Activated CD8-positive, alpha-beta T cell treated with anti-CD3 and anti-CD28 coated beads for 36 hours (primary cell): ENCODE measurements around the gene TAAR1. TPM values are rescaled to one million over a fixed set of nuclear protein-coding genes. Genes with fewer than 3 reads are reported as not detected.

Experiments used
- ATAC-seq: fragments of 200-7000 bp; cut with Tn5 transposase; one replicate; pipeline ENCODE4 v1.10.0; 2021; ENCODE audit warnings: mild to moderate bottlenecking, moderate library complexity
- CTCF ChIA-PET: fragments of 350-600 bp; sonication (Branson Sonifier 250); formaldehyde crosslinking; loops from one replicate; lab custom pipeline; 2021; ENCODE audit warnings: antibody characterized with exemption; lab: Charles Lee
- POLR2A ChIA-PET: fragments of 350-600 bp; sonication (Branson Sonifier 250); formaldehyde crosslinking; loops from one replicate; lab custom pipeline; 2021; ENCODE audit warnings: antibody characterized with exemption; lab: Charles Lee
- DNase-seq: peaks from one replicate; pipeline ENCODE4 v3.0.0-alpha.2; 2020
- H3K27ac Mint-ChIP-seq: one replicate; pipeline ENCODE4 v1.8.0; 2021; ENCODE audit warnings: mild to moderate bottlenecking, mixed read lengths
- H3K27me3 Mint-ChIP-seq: one replicate; pipeline ENCODE4 v1.8.0; 2021; ENCODE audit warnings: mixed read lengths
- H3K36me3 Mint-ChIP-seq: one replicate; pipeline ENCODE4 v1.8.0; 2021; ENCODE audit warnings: low read depth, mixed read lengths
- H3K4me1 Mint-ChIP-seq: one replicate; pipeline ENCODE4 v1.8.0; 2021; ENCODE audit warnings: low read depth, mixed read lengths
- H3K4me3 Mint-ChIP-seq: one replicate; pipeline ENCODE4 v1.8.0; 2021; ENCODE audit warnings: mild to moderate bottlenecking, moderate library complexity, mixed read lengths
- H3K9me3 Mint-ChIP-seq: one replicate; pipeline ENCODE4 v1.8.0; 2021; ENCODE audit warnings: mixed read lengths
- intact Hi-C: fragments of 100-400 bp; cut with micrococcal nuclease; formaldehyde crosslinking; loops from one replicate; pipeline ENCODE4 v1.10.0; 2022
- total RNA-seq, 2 experiments: library from RNA; stranded (reverse); gene quantifications; one replicate each; pipeline ENCODE4 v1.2.3, GENCODE V29; 2021
- TF ChIP-seq, protein P1 (sequence below): fragments of 200-600 bp; IDR thresholded peaks from one replicate; pipeline ENCODE4 v1.8.0; 2022; ENCODE audit warnings: antibody characterized with exemption, mild to moderate bottlenecking

Gene TAAR1
- total RNA-seq, 2 experiments from 2014 or later, result not detected

DNA sequence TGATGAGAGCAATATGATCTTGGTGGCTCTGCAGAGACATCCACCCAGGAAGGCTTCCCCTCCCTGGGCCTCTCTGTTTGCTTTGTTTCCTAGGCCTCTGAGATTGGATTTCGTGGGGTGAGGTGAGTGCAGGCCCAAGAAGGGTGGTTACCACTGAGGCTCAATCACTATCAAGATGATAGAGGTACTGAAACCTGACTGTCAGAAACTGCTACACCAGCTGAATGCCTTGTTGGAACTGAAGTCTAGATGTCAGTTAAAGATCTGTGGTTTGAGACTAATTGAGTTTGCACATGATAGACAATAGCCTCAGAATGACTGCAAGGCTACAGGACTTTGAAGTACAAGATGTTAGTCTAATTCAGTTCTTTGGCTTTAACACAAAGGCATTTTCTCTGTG is 39.6 kb upstream of the TAAR1 start:
- no peaks in the 10 kb centered on the region for H3K4me1 Mint-ChIP-seq
- H3K27me3 Mint-ChIP-seq, result peaks cover 15% of the 10 kb centered on the region
- TF ChIP-seq, protein P1, sequence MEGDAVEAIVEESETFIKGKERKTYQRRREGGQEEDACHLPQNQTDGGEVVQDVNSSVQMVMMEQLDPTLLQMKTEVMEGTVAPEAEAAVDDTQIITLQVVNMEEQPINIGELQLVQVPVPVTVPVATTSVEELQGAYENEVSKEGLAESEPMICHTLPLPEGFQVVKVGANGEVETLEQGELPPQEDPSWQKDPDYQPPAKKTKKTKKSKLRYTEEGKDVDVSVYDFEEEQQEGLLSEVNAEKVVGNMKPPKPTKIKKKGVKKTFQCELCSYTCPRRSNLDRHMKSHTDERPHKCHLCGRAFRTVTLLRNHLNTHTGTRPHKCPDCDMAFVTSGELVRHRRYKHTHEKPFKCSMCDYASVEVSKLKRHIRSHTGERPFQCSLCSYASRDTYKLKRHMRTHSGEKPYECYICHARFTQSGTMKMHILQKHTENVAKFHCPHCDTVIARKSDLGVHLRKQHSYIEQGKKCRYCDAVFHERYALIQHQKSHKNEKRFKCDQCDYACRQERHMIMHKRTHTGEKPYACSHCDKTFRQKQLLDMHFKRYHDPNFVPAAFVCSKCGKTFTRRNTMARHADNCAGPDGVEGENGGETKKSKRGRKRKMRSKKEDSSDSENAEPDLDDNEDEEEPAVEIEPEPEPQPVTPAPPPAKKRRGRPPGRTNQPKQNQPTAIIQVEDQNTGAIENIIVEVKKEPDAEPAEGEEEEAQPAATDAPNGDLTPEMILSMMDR, result no peak
- ATAC-seq (no peak), DNase-seq (no peak)
- intact Hi-C loops, result no loop called here
- no peak overlapping the region for H3K27ac Mint-ChIP-seq
- H3K36me3 Mint-ChIP-seq, result no peaks in the 10 kb centered on the region
- H3K4me3 Mint-ChIP-seq, result no peak overlapping the region
- ChIA-PET CTCF (no interaction called here), POLR2A (no interaction called here)
- peaks cover 13% of the 10 kb centered on the region for H3K9me3 Mint-ChIP-seq

DNA sequence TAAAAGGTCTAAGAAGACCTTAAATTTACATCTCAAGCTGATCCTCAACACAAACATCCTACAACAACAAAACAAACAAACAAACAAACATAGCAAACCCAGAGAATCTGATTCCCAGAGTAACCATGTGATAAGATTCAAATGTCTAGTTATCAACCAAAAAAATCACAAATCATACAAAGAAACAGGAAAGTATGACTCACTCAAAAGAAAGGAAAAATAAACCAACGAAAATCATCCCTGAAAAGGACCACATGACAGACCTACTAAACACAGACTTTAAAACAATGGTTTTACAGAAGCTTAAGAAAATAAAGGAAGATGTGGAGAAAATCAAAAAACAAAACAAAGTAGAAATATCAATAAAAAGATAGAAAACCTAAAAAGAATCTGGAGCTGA is 36.8 kb upstream of the TAAR1 start:
- ChIA-PET POLR2A (no interaction called here), CTCF (no interaction called here)
- H3K27me3 Mint-ChIP-seq, result peaks cover 10% of the 10 kb centered on the region
- TF ChIP-seq, protein P1, result no peak
- ATAC-seq, result no peak
- H3K36me3 Mint-ChIP-seq, result no peaks in the 10 kb centered on the region
- peaks cover 9% of the 10 kb centered on the region for H3K9me3 Mint-ChIP-seq
- no peak overlapping the region for H3K27ac Mint-ChIP-seq
- no peaks in the 10 kb centered on the region for H3K4me1 Mint-ChIP-seq
- intact Hi-C loops, result no loop called here
- no peak for DNase-seq
- no peak overlapping the region for H3K4me3 Mint-ChIP-seq

DNA sequence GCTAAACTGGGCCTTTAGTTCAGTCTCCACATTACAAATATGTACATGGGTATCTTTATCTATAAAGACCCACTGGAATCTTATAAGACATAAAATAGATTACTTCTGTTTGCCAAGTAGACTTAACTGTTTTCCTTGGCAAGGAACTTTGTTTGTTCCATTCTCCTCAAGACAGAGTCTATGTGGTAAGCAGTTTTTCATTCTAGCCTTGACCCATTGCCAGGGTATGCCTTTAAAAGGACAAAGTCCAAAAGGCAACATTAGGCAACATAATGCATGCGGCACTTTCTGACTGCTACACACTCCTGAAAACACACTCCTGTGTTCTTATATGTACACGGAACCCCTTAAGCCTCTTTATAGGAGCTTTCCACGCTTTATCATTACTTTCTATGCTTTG is 34.5 kb upstream of the TAAR1 start:
- no peak overlapping the region for H3K4me3 Mint-ChIP-seq
- no peaks in the 10 kb centered on the region for H3K4me1 Mint-ChIP-seq
- POLR2A ChIA-PET, result no interaction called here
- TF ChIP-seq, protein P1, result no peak
- ATAC-seq, result no peak
- H3K27ac Mint-ChIP-seq, result no peak overlapping the region
- peaks cover 19% of the 10 kb centered on the region for H3K27me3 Mint-ChIP-seq
- peaks cover 9% of the 10 kb centered on the region for H3K9me3 Mint-ChIP-seq
- intact Hi-C loops, result no loop called here
- DNase-seq, result no peak
- CTCF ChIA-PET, result no interaction called here
- no peaks in the 10 kb centered on the region for H3K36me3 Mint-ChIP-seq

DNA sequence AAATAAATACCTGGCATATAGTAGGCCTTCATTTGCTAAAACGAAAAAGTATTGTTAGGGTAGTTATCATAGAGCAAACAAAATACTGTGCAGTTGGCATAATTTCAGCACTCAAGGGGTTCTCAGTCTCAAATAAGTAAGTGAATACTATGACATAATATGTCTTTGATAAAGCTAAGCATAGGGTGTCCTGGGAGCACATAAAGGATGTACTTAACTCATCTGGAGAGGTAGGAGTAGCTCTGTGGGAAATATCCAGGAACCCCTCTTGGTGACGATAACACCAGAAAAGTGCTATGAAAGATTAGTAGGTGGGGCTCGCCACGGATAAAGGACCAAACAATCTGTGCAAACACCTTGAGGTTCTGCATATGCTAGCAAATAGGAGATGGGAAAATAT is 31.7 kb upstream of the TAAR1 start:
- TF ChIP-seq, protein P1, result no peak
- Mint-ChIP-seq H3K4me3 (no peak overlapping the region), H3K27ac (no peak overlapping the region), H3K9me3 (peaks cover 2% of the 10 kb centered on the region), H3K36me3 (no peaks in the 10 kb centered on the region), H3K4me1 (no peaks in the 10 kb centered on the region), H3K27me3 (peaks cover 30% of the 10 kb centered on the region)
- intact Hi-C loops, result no loop called here
- ATAC-seq (no peak), DNase-seq (no peak)
- POLR2A ChIA-PET, result no interaction called here
- CTCF ChIA-PET, result interaction anchor here (0.9 to 1.3 kb wide), 2 partner anchors 20 to 29 kb away, joined by 3 to 4 read pairs; no protein-coding TSS in a partner anchor

DNA sequence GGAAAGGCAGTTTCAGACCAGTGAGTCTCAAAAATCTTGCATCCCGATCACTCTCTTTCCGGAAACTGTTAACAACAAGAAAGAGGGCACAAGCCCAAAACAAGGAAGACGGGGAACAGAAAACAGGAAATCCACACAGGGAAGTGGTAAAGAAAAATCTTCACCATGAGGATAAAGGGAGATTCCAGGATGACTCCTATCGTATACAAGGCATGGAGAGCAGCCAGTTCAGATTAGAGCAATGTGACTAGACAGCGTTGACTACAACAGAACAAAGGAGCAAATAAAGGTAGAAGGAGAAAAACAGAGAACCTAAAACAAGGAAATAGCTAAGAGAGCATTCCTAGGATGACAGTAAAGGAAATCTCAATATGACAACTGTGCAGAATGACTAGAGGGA is 28.3 kb upstream of the TAAR1 start:
- Mint-ChIP-seq H3K27ac (no peak overlapping the region), H3K36me3 (no peaks in the 10 kb centered on the region), H3K4me3 (no peak overlapping the region), H3K27me3 (peaks cover 31% of the 10 kb centered on the region), H3K4me1 (no peaks in the 10 kb centered on the region), H3K9me3 (no peaks in the 10 kb centered on the region)
- CTCF ChIA-PET, result interaction anchor here (1.3 kb wide), 1 partner anchor 17 kb away, joined by 4 read pairs; no protein-coding TSS in a partner anchor
- DNase-seq (no peak), ATAC-seq (no peak)
- intact Hi-C loops, result no loop called here
- POLR2A ChIA-PET, result no interaction called here
- TF ChIP-seq, protein P1, result no peak
